Neural cell (in vitro differentiated cells): ENCODE results near the gene HRC.

Experiments used
- CTCF ChIP-seq: fragments of 450-650 bp; IDR thresholded peaks from 2 replicates; pipeline ENCODE4 v1.5.1; 2014; ENCODE audit warnings: antibody characterized with exemption, mild to moderate bottlenecking, moderate library complexity; ENCODE audit not compliant: poor library complexity, severe bottlenecking
- EP300 ChIP-seq: fragments of 450-650 bp; conservative IDR thresholded peaks from 2 replicates; pipeline ENCODE4 v1.6.1; 2014; ENCODE audit warnings: antibody characterized with exemption, mild to moderate bottlenecking, moderate library complexity; ENCODE audit not compliant: poor library complexity, severe bottlenecking
- EZH2 ChIP-seq: fragments of 200-600, 300-800 bp; shearing (Covaris generic), sonication (generic); IDR thresholded peaks from 2 replicates; pipeline ENCODE4 v1.6.1; 2014; ENCODE audit warnings: antibody characterized with exemption, low read length, borderline replicate concordance, mild to moderate bottlenecking; ENCODE audit not compliant: insufficient read depth, poor library complexity, severe bottlenecking

GRCh38 chr19:49113762-49114629 lies 41.2 kb downstream of the HRC start, which contains the start of gene LIN7B:
- TF ChIP-seq CTCF (peak; percentile 82), EZH2 (no peak), EP300 (peak; percentile 10)
